GM18517 (cell line): ENCODE measurements around the gene ABCC1.
A peak's percentile ranks its signal among the peaks of the same experiment; 100 is the strongest.

Source experiments
- ATAC-seq: cut with Tn5 transposase; IDR thresholded peaks from one replicate; pipeline ENCODE4 v1.9.1; 2021; ENCODE audit warnings: mild to moderate bottlenecking, moderate library complexity; ENCODE audit not compliant: unreplicated experiment

Gene ABCC1

GRCh38 chr16:15988268-15989013, 39.0 kb downstream of the ABCC1 start:
- no peak for ATAC-seq

- ATAC-seq, result no peak
These were observed 41.5 kb downstream of the ABCC1 start for GRCh38 chr16:15990902-15991301.

- ATAC-seq, result no peak
These were observed 43.7 kb downstream of the ABCC1 start for GRCh38 chr16:15993128-15993527.

GRCh38 chr16:15993541-15993940, 44.1 kb downstream of the ABCC1 start:
- no peak for ATAC-seq

- ATAC-seq, result no peak
These were observed 44.7 kb downstream of the ABCC1 start for GRCh38 chr16:15993946-15994665.

- no peak for ATAC-seq
These were observed 47.2 kb downstream of the ABCC1 start for GRCh38 chr16:15996432-15997109.

GRCh38 chr16:16000685-16001084, 51.3 kb downstream of the ABCC1 start:
- no peak for ATAC-seq

- ATAC-seq, result no peak
These were observed 52.3 kb downstream of the ABCC1 start for GRCh38 chr16:16001596-16002255.

GRCh38 chr16:16003719-16004313, 54.4 kb downstream of the ABCC1 start:
- ATAC-seq, result no peak

- ATAC-seq, result no peak
These were observed 54.9 kb downstream of the ABCC1 start for GRCh38 chr16:16004314-16004749.

- ATAC-seq, result no peak
These were observed 56.3 kb downstream of the ABCC1 start for GRCh38 chr16:16005721-16006120.

- no peak for ATAC-seq
These were observed 57.2 kb downstream of the ABCC1 start for GRCh38 chr16:16006650-16007049.

- ATAC-seq, result peak; percentile 67
These were observed 58.3 kb downstream of the ABCC1 start for GRCh38 chr16:16007743-16008111.

- no peak for ATAC-seq
These were observed 59.2 kb downstream of the ABCC1 start for GRCh38 chr16:16008666-16009065.

- no peak for ATAC-seq
These were observed 60.0 kb downstream of the ABCC1 start for GRCh38 chr16:16009401-16009800.

- ATAC-seq, result no peak
These were observed 60.8 kb downstream of the ABCC1 start for GRCh38 chr16:16010194-16010593.

- no peak for ATAC-seq
These were observed 62.7 kb downstream of the ABCC1 start for GRCh38 chr16:16012144-16012543.

GRCh38 chr16:16013812-16014211, 64.4 kb downstream of the ABCC1 start:
- no peak for ATAC-seq

GRCh38 chr16:16014329-16015224, 65.2 kb downstream of the ABCC1 start:
- no peak for ATAC-seq

- ATAC-seq, result no peak
These were observed 66.4 kb downstream of the ABCC1 start for GRCh38 chr16:16015849-16016248.
